GM19043 (cell line): Measurements from ENCODE around the gene RTL10.

Source experiments
- ATAC-seq: cut with Tn5 transposase; IDR thresholded peaks from one replicate; pipeline ENCODE4 v1.9.1; 2021; ENCODE audit warnings: low read depth; ENCODE audit not compliant: unreplicated experiment

The RTL10 gene

GRCh38 chr22:19854778-19855503 is at the start of gene RTL10, which contains the start of gene GNB1L:
Gene RTL10, minus strand, starts transcription at chr22:19854874. Its CDS starts 2,613 bp downstream, at chr22:19852261.
Gene GNB1L, minus strand, starts transcription at chr22:19854874. Its CDS starts 33,519 bp downstream, at chr22:19821355.
- ATAC-seq, result peak; percentile 81

DNA sequence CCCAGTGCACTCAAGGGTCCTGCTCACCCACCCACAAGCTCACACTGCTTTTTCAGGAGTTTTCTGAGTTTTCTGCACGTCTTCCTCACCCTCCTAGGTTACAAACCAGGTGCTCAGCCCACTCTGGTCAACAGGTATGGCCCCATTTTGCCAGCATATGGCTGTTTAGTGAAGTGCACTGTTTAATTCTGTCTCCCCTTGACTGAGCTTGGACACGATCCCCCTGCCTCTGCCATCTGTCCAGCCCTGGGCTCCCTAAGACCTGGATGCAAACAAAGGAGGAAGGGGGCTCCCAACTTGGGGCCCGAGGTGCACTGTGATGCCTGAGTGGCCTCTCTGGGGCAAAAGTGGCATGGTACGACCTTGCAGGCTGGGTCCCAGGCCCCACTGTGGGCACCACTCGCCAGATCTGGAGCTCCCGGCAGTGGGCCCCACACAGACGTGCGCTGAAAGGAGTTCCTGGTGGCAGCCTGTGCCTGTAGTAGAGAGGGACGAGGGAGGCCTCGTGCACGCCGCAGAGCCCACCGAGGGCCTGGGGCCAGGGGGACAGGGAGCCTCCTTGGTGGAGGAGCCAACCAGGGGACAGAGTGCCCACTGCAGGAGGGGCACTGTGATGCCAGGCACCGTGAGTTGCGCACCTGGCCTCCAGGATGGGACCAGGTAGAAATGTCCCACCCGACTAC is 49.6 kb upstream of the RTL10 start:
- no peak for ATAC-seq

DNA sequence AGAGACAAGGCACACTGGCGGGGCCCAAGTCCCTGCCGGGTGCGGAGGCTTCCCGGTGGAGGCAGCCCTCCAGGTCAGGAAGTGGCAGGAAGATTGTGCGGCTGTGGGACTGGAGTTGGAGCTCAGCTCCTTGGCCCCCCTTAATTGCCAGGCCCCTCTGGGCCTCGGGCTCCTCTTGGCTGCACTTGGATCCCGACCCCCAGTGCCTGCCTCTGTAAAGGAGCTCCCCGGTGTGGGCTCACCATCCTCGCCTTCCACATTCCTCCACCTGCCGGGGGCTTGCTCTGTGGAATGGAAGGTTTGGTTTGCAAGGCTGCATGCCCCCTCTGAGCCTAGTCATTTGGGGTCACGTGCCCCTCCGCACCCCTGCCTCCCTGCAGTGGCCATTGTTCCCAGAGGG is 48.8 kb upstream of the RTL10 start:
- no peak for ATAC-seq

DNA sequence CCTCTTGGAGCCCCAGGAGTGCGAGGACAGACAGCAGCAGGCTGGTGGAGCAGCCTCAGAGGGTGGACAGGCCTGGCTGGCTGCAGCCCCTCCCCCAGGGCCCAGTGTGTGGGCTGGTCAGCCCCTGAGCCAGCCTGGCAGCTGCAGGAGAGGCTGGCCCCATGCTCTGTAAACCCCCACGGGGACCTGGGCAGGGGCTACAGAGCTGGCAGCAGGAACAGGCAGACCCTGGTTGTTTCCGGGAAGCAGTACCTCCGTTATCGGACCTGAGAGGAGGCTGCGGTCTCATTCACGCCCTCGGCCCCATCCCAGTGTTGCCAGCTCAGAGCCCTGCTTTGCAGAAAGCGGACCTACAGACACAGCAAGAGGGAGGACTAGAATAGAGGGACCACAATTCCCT is 48.4 kb upstream of the RTL10 start:
- ATAC-seq, result no peak

DNA sequence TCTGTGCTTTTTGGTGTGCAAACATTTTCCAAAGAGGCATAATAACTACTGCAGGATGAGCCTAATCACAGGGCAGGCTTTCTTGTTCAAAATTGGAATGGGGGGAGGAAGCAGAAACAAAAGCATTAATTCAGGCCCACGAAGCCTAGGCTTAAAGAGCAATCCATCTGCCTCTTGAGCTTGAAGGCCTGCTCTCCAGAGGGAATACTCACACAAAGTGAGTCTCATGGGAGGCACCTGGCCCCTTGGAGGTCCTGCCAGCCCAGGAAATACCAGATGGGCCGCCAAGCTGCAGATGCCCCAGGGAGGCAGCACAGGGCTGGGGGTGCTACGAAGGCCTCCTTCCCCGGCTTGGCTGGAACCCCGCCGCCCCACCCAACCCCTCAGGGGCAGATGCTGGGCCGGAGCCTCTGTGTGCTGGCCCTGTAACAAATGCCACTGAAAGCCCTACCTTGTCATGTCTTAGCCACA is 47.6 kb upstream of the RTL10 start:
- no peak for ATAC-seq

DNA sequence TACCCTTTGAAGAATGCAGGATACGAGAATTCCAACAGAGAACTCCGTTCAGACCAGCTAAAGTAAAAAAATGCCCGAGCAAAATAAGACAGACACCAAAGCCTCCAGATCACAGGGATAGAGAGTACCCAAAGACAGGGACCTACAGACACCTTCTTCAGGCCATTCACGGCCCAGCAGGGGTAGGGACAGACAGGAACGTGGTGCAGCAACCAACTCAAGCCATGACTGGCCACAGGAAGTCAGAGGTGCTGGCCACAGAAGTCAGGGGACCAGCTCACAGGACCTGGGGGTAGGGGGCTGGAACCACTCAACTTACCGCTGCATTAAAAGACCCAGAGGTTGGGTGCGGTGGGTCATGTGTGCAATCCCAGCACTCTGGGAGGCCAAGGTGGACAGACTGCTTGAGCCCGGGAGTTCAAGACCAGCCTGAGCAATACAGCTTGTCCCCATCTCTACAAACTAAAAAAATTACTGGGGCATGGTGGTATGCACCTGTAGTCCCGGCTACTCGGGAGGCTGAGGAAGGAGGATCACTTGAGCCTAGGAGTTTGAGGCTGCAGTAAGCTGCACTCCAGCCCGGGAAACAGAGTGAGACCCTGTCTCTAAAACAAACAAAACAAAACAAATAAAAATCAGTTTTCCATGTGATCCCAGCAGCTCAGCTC is 47.0 kb upstream of the RTL10 start:
- no peak for ATAC-seq

- no peak for ATAC-seq
Observed at GRCh38 chr22:19900707-19901436, 46.2 kb upstream of the RTL10 start.

DNA sequence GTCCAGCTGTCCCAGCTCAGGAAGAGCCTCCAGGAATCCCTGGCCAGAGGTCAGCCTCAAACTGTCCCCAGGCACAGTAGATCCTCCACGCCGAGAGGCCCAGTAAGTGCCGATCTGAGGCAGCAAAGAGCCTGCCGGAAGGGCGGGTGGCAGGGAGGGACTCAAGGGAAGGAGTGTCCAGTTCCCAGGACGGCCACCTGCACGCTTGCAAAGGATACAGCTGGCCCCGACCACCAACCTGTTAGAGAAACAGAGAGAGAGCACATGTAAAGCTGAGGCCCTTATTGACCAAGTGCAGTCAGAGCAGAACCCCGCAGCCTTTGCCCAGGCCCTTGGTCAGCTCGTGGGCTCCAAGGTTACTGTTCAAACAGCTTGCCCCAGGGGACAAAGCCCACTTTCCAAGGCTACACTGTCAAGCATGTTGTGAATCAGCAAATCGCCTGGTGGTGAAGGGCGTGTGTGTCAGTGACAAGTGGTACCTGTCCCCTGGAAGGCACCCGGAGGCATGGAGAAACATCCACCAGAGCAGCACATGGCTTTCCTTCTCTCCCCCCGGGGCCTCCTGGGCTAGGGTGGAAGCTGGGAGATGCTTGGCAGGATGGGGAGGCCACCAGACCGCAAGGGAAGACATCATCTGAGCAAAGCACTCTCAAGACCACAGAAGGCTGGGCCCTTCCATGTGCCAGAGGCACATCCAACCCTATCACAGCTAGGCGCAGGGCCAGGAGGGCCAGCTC is 44.3 kb upstream of the RTL10 start:
- no peak for ATAC-seq

GRCh38 chr22:19898145-19898544 is 43.5 kb upstream of the RTL10 start:
- no peak for ATAC-seq

DNA sequence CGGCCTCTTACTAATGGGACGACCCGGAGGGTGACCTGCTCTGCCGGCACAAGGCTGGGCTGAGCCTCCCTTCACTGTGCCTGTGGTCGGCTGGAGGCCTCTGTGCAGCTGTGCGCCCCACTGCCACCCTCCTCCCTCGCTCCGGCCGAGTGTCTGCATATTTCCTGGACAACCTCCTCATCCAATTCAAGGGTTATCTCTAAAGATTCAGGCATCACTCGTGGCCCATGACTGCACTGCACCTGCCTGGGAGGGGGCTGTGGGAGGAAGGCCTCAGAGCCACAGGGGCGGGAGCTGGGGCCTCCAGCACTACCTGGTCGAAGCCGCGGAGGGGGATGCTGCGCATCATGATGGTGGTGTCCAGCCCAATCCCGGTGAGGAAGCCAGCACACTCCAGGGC is 43.1 kb upstream of the RTL10 start:
- ATAC-seq, result no peak

- ATAC-seq, result no peak
Observed at GRCh38 chr22:19896665-19897355, 42.1 kb upstream of the RTL10 start.

DNA sequence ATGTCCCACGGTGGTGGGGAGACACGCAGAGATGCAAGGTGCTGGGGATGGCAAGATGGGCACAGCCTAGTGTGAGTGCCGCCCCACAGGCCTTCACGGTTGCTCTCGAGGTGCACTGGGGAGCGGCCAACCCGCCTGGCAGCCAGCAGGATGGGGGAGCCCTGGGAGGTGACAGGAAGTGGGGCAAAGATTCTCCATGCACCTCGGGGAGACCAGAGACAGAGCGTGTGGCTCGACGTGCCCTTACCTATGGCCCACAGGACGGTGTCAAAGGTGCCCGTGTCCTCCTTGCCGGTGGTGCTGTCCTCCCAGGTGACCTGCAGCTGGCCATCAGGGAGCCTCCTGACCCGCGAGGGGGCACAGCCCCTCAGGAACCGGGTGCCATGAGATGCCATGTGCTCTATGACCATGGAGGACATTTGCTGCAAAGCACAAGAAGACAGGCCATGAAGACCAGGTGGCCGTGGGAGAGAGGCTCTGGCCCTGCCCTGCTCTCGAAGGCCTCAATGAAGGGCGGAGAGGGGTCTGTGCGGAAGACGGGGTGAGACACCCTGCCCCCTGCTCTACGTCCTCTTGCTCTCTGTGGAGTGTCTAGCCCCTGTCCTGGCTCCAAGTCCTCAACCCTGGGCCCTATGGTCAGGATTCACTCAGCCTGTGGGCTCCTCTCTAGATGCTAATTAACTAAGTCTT is 40.6 kb upstream of the RTL10 start:
- ATAC-seq, result no peak

DNA sequence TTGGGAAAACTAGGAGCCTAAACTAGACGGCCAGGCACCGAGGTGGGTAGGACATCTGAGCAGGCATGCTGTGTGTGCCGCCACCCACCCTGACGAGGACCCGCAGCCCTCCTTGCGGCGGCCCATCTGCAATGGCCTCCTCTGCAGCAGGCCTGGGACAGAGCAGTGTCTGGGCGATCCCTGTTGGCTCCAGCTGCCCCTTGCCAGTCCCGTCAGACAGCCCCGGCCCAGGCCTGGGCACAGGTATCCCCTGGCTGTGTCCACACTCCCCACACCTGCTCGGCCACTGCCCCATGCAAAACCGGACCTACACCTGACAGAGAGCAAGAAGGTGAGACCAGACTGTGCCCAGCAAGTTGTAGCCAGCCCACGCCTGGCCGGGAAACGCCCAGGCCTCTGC is 38.7 kb upstream of the RTL10 start:
- ATAC-seq, result no peak

DNA sequence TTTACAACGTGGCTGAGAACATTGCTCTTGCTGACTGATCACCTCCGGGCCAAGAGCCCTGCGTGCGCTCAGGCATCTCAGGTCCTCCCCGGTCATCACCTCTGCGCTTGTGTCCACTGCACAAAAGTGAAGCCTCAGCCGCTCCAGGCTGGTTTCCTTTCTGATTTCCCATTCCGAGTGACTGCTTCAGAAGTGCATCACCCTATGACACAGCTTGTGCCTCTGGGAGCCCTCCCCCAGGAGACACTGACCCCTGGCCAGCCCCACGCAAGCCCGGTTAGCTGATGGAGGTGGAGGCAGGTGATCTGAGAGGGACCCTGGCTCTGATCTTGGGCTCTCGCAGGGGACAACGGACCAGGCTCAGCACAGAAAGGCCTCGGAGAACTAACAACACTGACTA is 38.3 kb upstream of the RTL10 start:
- no peak for ATAC-seq

GRCh38 chr22:19892257-19892879 is 37.7 kb upstream of the RTL10 start:
- no peak for ATAC-seq

DNA sequence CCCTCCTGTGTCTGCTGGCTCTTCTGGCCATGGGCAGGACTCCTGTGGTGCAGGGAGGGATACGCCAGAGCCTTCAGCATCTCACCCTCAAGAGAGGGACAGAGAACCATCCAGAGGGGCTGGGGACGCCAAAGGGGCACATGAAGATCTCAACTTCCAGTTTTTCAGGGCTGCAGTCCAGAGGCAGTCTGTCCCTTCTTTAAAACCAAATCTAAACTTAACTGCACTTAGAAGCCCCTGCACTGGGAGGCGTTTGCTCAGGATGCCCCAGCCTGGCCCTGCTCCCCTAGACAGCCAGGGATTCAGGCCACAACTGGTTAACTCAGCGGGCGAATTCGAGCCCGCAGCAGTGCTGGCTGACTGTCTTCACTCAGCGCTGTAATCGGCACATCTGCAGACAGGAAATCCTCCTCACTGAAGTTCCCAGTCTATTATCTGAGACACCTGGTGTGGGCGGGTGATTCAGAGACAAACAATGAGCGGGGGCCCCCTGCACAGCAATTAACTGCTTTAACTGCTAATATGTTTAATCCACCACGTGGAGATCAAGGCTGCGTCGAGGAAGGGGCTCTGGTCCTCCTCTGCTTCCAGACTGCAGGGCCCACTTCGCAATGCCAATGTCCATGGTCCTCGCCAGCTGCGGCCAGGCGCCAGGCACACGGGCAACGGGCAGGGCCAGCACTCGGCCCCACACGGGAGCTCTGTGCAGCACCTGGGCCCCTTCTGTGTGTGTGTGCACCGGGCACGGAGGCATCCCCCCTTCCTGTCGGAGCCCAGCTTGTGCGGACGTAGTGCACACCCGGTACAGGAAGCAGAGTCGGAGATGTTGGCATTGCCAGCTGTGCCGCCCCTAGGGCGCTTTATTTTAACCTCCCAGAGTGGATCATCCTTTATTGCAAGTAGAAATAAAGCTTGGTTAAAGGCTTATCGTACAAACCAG is 36.9 kb upstream of the RTL10 start:
- no peak for ATAC-seq

GRCh38 chr22:19890502-19891316 is 36.0 kb upstream of the RTL10 start:
- ATAC-seq, result no peak
